Activated CD4-positive, alpha-beta T cell treated with anti-CD3 and anti-CD28 coated beads, Interleukin-2, Interleukin-4, amounts not matched to agents 100 ng/mL and 50 ng/mL, durations not matched to agents 16 hours and 8 hours (primary cell): Measurements from ENCODE around the gene PKIG.

Source experiments
- DNase-seq: peaks from one replicate; pipeline ENCODE4 v3.0.0-alpha.2; 2020; ENCODE audit warnings: low spot score

PKIG gene

GRCh38 chr20:44662261-44662660 lies 79.9 kb downstream of the PKIG start:
- DNase-seq, result no peak

- no peak for DNase-seq
Observed at GRCh38 chr20:44664131-44664530, 81.8 kb downstream of the PKIG start.

DNA sequence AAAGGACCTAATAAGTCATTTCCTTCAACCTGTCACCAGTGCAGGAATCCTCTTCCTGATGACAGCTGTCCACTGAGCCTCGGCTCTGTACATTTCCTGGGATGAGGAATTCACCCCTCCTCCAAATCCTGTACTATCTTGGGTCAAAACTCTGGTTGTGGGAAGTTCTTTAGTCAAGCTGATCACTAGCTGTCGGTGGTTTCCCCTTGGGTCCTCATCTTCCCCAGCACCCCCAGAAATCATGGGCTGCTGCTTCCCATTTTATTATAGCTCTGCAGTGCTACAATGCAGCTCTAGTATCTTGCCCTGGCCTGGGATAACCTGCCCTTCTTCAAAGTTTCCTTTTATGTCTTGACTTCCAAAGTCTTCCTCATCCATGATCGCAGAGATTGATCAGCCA lies 83.7 kb downstream of the PKIG start:
- no peak for DNase-seq
